Measurements from ENCODE around the gene DOHH.

Gene DOHH

GRCh38 chr19:3467437-3468198 lies 32.9 kb downstream of the DOHH start:
- TF ChIP-seq CTCF (IDR thresholded peaks at IDR 0.05; ENCODE audit: low read depth, low read length), result no peak
- no peak overlapping the region for H3K4me3 ChIP-seq (ENCODE audit: low read depth, low read length)

- no peak for TF ChIP-seq CTCF (IDR thresholded peaks at IDR 0.05; ENCODE audit: low read depth, low read length)
These were observed 33.8 kb downstream of the DOHH start for GRCh38 chr19:3466635-3467034.

GRCh38 chr19:3465552-3465951 lies 34.9 kb downstream of the DOHH start:
- no peak for TF ChIP-seq CTCF (IDR thresholded peaks at IDR 0.05; ENCODE audit: low read depth, low read length)
- H3K4me3 ChIP-seq (ENCODE audit: low read depth, low read length), result no peak overlapping the region

More at GRCh38 chr19:3466635-3467034, 33.8 kb downstream of the DOHH start:
- H3K4me3 ChIP-seq (ENCODE audit: low read depth, low read length), result no peak overlapping the region

- no peak overlapping the region for H3K4me3 ChIP-seq (ENCODE audit: low read depth, low read length)
- TF ChIP-seq CTCF (IDR thresholded peaks at IDR 0.05; ENCODE audit: low read depth, low read length), result no peak
These were observed 35.8 kb downstream of the DOHH start for GRCh38 chr19:3464587-3465235.

- no peak overlapping the region for H3K4me3 ChIP-seq (ENCODE audit: low read depth, low read length)
- no peak for TF ChIP-seq CTCF (IDR thresholded peaks at IDR 0.05; ENCODE audit: low read depth, low read length)
These were observed 36.5 kb downstream of the DOHH start for GRCh38 chr19:3463714-3464586.

- no peak for TF ChIP-seq CTCF (IDR thresholded peaks at IDR 0.05; ENCODE audit: low read depth, low read length)
- H3K4me3 ChIP-seq (ENCODE audit: low read depth, low read length), result no peak overlapping the region
These were observed 37.3 kb downstream of the DOHH start for GRCh38 chr19:3462991-3463713.
